Measurements from ENCODE around the gene CCNL1. TPM values are rescaled to one million over a fixed set of nuclear protein-coding genes. Genes with fewer than 3 reads are reported as not detected.

The CCNL1 gene
- total RNA-seq (10 to 100 TPM; 30.2 to 77.9 (median 40.3) TPM), polyA plus RNA-seq (100 to 1,000 TPM in 1 of 2 donors, 10 to 100 TPM in 1; 67.9 to 149 TPM)

DNA sequence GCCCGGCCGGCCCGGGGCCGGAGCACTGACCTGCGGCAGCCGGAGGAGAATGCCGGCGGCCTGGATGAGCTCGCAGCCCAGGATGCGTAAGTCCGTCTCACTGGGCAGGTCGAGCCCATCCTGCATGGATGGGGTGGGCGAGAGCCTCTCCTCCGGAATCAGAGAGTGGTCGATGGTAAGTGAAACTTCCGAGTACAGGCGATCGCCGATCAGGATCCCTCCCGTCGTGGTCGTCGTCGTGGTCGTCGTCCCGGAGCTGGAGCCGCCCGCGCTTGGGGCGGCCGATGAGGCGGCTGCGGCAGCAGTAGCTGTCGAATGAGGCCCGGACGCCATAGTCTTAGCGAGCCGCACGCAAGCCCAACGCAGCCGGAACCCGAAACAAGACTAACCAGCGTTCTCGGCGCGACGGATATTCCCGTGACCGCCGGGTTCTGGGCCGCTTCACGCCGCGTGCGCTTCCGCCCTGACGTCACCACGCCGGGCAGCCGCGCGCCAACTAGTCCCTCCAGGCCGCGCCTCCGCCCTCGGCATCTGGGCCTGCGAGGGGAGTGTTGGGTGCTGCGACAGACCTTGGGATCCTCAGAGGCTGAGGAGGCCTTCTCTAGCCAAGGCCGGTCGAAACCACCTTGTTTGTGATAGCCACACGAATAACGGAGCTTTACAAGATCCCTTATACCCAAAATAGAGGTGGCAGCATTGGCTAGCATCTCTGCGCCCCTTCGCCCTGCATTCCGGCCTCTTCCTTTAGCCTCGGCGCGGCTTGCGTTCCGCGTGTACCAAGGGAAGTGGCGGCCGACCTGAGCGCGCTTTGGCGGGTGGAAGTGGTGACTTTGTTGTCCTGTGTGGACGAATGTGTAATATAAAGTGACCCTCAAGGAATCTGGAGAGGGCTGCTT, at the start of gene CCNL1:
TSS of gene CCNL1 (minus strand) at position 386 of the 896 bp plus-strand sequence. CDS start at position 333, 53 bp downstream.
- H3K36me3 ChIP-seq: peaks cover 0 to 29% (median 21%) of the 10 kb centered on the region in 3 donors
- no peaks in the 10 kb centered on the region for H3K27me3 ChIP-seq
- peaks cover 34 to 43% (median 39%) of the 10 kb centered on the region in 3 donors for H3K4me1 ChIP-seq
- DNase-seq (peak; percentile 95 to 98 (median 96)), FAIRE-seq (no peak), ATAC-seq (peak; percentile 90 to 95 (median 91))
- 0% methylated on average over 82 to 88 of the region's 88 CpGs for WGBS, 2 donors
- TF ChIP-seq, protein P1, sequence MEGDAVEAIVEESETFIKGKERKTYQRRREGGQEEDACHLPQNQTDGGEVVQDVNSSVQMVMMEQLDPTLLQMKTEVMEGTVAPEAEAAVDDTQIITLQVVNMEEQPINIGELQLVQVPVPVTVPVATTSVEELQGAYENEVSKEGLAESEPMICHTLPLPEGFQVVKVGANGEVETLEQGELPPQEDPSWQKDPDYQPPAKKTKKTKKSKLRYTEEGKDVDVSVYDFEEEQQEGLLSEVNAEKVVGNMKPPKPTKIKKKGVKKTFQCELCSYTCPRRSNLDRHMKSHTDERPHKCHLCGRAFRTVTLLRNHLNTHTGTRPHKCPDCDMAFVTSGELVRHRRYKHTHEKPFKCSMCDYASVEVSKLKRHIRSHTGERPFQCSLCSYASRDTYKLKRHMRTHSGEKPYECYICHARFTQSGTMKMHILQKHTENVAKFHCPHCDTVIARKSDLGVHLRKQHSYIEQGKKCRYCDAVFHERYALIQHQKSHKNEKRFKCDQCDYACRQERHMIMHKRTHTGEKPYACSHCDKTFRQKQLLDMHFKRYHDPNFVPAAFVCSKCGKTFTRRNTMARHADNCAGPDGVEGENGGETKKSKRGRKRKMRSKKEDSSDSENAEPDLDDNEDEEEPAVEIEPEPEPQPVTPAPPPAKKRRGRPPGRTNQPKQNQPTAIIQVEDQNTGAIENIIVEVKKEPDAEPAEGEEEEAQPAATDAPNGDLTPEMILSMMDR (IDR thresholded peaks at IDR 0.05): no peak
- H3K9me3 ChIP-seq: no peaks in the 10 kb centered on the region
- peak within 1 kb of the TSS; percentile 93 to 100 (median 98) for H3K4me3 ChIP-seq
- H3K27ac ChIP-seq: peak within 1 kb of the TSS; percentile 99 to 100 (median 100)
- intact Hi-C loops (cut with DNase I): no loop called here

DNA sequence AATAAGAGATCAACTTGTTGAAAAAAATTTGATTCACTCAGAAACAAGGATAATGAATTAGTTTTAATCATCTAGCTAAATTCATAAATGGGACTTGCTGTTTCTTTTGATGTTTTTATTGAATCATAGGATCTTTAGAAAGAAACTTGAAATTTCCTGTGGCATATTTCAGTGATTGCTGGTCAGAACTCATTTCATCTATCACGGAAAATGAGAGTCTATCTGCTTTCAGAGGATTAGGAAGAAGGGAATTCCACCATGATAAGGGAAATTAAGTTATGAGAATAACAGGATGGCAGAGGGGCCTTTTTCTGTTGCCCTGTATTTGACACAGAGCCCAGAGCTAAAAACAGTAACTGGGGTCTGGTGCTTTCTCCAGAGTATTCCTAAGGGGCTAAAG, 44.9 kb upstream of the CCNL1 start:
- intact Hi-C loops (cut with DNase I): loop anchor here in 2 of 3 donors (10.0 kb wide), 1 partner anchor 290 kb away; no protein-coding TSS in a partner anchor
- Histone ChIP-seq H3K27me3 (no peaks in the 10 kb centered on the region), H3K4me3 (no peak overlapping the region), H3K9me3 (no peaks in the 10 kb centered on the region), H3K27ac (no peak overlapping the region), H3K36me3 (no peaks in the 10 kb centered on the region), H3K4me1 (peaks cover 0 to 3% (median 0%) of the 10 kb centered on the region in 3 donors)
- DNase-seq (no peak), FAIRE-seq (no peak), ATAC-seq (no peak)
- WGBS, 2 donors: 95 to 97% methylated on average over 1 of the region's 1 CpG
- TF ChIP-seq, protein P1 (IDR thresholded peaks at IDR 0.05): no peak

DNA sequence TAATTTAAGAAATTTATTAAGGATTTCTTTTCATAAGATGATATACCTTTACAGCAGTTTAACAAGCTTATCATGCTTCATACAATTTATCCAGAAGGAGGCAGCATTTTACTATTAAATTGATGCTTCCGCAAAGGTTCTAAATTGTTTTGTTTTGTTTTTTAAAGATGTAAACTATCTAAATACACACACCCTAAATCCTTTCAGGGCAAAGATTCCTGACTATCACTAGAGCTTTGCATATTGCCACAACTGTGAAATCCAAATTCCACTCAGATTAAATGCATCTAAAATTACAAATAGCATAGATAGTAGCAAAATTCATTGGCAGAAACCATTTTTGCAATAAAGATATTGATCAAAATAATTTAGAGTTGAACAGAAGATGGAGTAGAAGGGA, 44.5 kb upstream of the CCNL1 start:
- intact Hi-C loops (cut with DNase I): loop anchor here in 2 of 3 donors (10.0 kb wide), 1 partner anchor 290 kb away; no protein-coding TSS in a partner anchor
- WGBS, 2 donors: 12 to 28% methylated on average over 1 of the region's 1 CpG
- Histone ChIP-seq H3K9me3 (no peaks in the 10 kb centered on the region), H3K4me1 (peaks cover 0 to 3% (median 0%) of the 10 kb centered on the region in 3 donors), H3K27me3 (no peaks in the 10 kb centered on the region), H3K27ac (no peak overlapping the region), H3K36me3 (no peaks in the 10 kb centered on the region), H3K4me3 (no peak overlapping the region)
- ATAC-seq (peak in 1 of 4 donors; percentile 27), FAIRE-seq (peak; percentile 88), DNase-seq (no peak)
- TF ChIP-seq, protein P1 (IDR thresholded peaks at IDR 0.05): peak in 2 of 4 donors; percentile 34 to 41

DNA sequence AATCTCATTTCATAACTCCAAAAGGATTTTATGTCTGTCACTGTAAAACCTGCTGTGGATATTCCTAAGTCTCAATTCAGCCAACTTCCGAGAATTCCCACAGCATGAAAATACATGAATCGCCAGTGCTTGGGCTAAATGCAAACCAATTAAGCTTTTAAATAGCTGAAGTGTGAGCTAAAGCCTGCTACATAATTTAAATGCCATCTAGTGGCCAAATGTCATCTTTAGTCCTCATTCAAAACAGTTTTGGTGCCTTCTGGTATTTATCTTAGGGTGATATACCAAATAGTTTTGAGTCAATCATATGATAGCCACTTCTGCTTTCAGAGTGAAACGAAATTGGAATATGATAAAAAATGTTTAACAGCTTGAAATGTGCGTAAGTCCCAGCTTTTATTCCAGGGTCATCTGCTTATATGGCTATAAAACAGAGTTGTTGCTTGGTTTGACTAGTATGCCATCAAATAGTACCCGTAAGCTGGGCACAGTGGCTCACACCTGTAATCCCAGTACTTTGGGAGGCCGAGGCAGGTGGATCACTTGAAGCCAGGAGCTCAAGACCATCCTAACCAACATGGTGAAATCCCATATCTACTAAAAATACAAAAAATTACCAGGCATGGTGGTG, 41.8 kb upstream of the CCNL1 start:
- Histone ChIP-seq H3K27ac (no peak overlapping the region), H3K36me3 (no peaks in the 10 kb centered on the region), H3K4me3 (no peak overlapping the region), H3K27me3 (no peaks in the 10 kb centered on the region), H3K9me3 (no peaks in the 10 kb centered on the region), H3K4me1 (peaks cover 0 to 3% (median 0%) of the 10 kb centered on the region in 3 donors)
- FAIRE-seq (peak; percentile 64), ATAC-seq (peak; percentile 53 to 87 (median 84)), DNase-seq (no peak)
- intact Hi-C loops (cut with DNase I): loop anchor here in 2 of 3 donors (10.0 kb wide), 1 partner anchor 293 kb away; no protein-coding TSS in a partner anchor
- TF ChIP-seq, protein P1 (IDR thresholded peaks at IDR 0.05): peak; percentile 13 to 50 (median 34)
- WGBS, 2 donors: 24 to 25% methylated on average over 6 of the region's 6 CpGs
